Cardiac fibroblast (primary cell): ENCODE measurements around the gene RASD2.

ENCODE experiments used
- DNase-seq, 2 donors: peaks; one replicate each; pipeline versions ENCODE4 v3.0.0 to v3.0.0-alpha.2; 2010; ENCODE audit warnings: low read depth in 2 of 2
- H3K4me3 ChIP-seq, 2 donors: replicated peaks in 1 of 2; 1 replicate in 1 of 2; 2 replicates in 1 of 2; pipeline ENCODE4 v1.5.1; 2011; ENCODE audit warnings: low read depth in 2 of 2, low read length in 2 of 2, mild to moderate bottlenecking in 2 of 2, moderate library complexity in 1 of 2
- TF ChIP-seq, protein P1 (sequence below): IDR thresholded peaks from one replicate; pipeline ENCODE4 v1.5.1; 2011; ENCODE audit warnings: low read depth, mild to moderate bottlenecking, low read length, inconsistent platforms

RASD2 gene

DNA sequence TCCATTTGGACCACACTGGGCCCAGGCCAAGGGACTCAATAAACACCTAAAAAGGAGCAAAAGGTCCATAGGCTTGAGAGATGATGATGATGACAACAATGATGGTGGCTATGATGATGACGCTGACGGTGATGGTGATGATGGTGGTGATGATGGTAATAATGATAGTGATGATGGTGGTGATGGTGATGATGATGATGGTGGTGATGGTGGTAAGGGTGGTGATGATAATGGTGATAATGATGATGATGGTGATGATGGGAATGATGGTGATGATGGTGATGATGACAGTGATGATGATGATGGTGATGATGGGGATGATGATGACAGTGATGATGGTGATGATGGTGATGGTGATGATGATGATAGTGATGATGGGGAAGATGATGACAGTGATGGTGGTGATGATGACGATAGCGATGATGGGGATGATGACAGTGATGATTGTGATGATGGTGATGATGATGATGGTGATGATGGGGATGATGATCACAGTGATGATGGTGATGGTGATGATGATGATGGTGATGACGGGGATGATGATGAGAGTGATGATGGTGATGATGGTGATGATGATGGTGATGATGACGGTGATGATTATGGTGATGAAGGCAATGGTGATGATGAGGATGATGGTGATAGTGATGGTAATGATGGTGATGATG is 7.1 kb upstream of the RASD2 start:
- H3K4me3 ChIP-seq = no peak overlapping the region
- TF ChIP-seq, protein P1, sequence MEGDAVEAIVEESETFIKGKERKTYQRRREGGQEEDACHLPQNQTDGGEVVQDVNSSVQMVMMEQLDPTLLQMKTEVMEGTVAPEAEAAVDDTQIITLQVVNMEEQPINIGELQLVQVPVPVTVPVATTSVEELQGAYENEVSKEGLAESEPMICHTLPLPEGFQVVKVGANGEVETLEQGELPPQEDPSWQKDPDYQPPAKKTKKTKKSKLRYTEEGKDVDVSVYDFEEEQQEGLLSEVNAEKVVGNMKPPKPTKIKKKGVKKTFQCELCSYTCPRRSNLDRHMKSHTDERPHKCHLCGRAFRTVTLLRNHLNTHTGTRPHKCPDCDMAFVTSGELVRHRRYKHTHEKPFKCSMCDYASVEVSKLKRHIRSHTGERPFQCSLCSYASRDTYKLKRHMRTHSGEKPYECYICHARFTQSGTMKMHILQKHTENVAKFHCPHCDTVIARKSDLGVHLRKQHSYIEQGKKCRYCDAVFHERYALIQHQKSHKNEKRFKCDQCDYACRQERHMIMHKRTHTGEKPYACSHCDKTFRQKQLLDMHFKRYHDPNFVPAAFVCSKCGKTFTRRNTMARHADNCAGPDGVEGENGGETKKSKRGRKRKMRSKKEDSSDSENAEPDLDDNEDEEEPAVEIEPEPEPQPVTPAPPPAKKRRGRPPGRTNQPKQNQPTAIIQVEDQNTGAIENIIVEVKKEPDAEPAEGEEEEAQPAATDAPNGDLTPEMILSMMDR = no peak
- DNase-seq = no peak

DNA sequence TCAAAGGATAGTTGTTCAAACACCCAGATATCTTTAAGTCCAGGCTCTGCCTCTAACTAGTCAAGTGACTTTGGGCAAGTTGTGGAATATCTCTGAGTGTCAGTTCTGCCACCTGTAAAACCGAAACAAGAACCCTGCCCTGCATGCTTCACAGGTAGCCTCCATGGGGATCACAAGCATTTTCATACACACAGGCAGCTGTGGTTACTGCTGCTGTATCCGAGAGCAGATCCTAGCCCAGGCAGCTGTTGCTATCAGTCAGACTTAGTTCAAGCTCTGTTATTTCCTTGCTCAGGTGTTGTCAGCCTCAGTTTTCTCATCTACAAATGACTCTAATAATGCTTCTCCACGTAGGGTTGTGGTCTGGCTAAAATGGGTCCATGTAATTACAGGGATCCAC is 6.5 kb upstream of the RASD2 start:
- no peak overlapping the region for H3K4me3 ChIP-seq
- TF ChIP-seq, protein P1 = no peak

DNA sequence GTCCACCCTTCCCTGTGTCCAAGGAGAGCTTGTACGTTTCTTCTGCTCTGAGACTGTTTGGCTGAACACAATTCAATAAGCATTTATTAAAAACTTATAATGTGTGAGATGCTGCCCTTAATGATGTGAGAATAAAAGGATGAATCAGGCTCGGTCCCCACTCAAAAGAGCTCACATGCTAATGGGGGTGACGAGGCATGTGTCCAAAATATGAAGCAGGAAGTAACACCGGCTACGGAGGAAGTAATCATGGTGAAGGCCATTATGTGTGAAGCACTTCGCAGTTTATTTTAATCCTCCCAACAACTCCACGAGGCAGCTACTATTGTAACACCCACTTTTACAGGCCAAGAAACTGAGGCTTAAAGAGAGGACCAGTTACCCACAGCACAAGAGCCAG is 3.4 kb upstream of the RASD2 start:
- TF ChIP-seq, protein P1 = no peak
- no peak overlapping the region for H3K4me3 ChIP-seq
- DNase-seq = no peak

More for the DNA sequence above, 6.5 kb upstream of the RASD2 start:
- no peak for DNase-seq

DNA sequence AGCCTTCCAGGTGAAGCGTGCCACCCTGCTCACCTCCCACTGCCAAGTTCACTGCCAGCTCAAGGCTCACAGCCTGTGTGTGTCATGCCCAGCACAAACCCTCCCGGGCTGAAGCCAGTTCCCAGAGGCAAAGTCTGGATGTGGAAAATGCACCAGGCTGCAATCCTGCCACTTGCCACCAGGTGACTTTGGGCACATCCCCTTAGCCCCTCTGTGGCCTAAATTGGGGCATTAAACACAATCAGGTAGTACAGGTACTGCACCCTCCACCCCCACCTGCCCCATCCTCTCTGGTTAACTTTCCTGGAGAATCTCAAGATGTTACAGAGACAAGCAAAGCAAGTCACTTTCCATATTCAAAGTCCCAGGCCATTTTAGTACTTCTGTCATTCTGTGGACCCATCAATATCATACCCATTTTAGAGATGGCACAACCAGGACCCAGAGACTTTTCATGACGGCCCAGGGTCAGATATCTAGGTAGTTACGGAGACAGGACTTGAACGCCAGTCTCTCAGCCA is 1.8 kb upstream of the RASD2 start:
- no peak for DNase-seq
- TF ChIP-seq, protein P1 = peak; percentile 69
- H3K4me3 ChIP-seq = no peak overlapping the region

DNA sequence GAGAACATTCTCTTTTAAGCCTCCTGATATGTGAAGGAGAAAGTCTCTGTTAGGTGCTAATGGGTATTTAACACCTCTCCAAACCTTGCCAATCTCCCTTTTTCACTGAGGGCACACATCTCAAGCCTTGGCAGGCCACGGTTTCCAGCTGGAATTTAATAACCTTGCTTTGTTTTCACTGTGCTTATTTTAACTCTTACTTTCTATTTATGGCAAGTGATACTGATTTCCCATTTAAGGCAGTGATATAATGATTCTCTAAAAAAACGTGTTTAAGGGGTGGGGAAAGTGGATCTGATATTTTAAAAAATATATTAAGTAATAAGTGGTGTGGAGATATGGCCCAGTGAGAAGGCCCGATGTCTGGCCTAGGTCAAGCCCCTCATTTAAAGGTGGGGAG is 1.1 kb upstream of the RASD2 start:
- no peak for DNase-seq
- no peak overlapping the region for H3K4me3 ChIP-seq
- TF ChIP-seq, protein P1 = no peak

DNA sequence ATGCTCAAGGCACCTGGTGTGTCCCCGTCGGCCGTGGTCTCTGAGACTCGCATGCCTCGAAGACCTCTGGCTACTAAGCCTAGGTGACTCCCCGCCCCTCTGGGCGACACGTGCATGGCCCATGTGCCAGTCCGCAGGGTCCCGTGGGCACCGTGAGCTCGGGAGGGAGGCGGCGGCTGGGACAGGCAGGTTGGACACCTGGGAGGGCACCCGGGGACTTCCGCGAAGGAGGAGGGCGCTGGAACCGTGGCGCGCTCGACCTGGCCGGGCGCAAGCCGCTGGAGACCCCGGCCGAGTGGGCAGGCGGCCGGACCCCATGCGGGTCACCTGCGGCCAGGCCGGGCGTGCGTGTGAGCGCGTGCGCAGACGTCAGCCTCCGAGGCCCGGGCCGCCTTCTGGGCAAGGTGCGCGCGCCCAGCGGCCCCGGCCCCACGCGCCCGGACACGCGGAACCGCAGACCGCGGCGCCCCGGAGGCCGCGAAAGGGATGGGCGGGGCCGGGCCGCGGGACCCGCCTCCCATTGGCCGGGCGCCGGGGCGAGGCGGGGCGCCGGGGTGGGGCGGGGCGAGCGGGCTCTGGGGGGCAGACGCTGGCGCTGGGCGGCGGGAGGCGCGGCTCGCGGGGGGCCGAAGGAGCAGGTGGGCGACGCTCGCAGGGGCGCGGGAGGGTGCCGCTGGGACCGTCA is 579 bp upstream of the RASD2 start:
- H3K4me3 ChIP-seq = peak overlapping the region; percentile 44 to 50
- peak in 1 of 2 donors; percentile 32 for DNase-seq

More for the DNA sequence above, 579 bp upstream of the RASD2 start:
- TF ChIP-seq, protein P1 = no peak
